Liver (tissue), 9 donors: ENCODE measurements around the gene EIF4E2. TPM values are rescaled to one million over a fixed set of nuclear protein-coding genes. Genes with fewer than 3 reads are reported as not detected.

Experiments used
- DNase-seq: peaks from one replicate; pipeline ENCODE4 v3.0.0-alpha.2; 2017; ENCODE audit warnings: low spot score
- H3K27ac ChIP-seq, 2 donors: one replicate each; pipeline ENCODE4 v1.7.0; 2013; ENCODE audit warnings: inconsistent platforms in 2 of 2, low read length in 2 of 2, control low read depth in 1 of 2, low read depth in 1 of 2, mild to moderate bottlenecking in 1 of 2
- H3K27me3 ChIP-seq, 4 donors: one replicate each; pipeline versions ENCODE4 v1.6.1 to v1.7.0; 2013; ENCODE audit warnings: low read length in 3 of 4, inconsistent platforms in 1 of 4, mild to moderate bottlenecking in 1 of 4, moderate library complexity in 1 of 4; ENCODE audit not compliant: control insufficient read depth in 4 of 4, insufficient read depth in 4 of 4
- H3K36me3 ChIP-seq, 4 donors: one replicate each; pipeline versions ENCODE4 v1.6.1 to v1.7.0; 2013; ENCODE audit warnings: low read length in 3 of 4, mild to moderate bottlenecking in 3 of 4, low read depth in 1 of 4, moderate library complexity in 1 of 4; ENCODE audit not compliant: control insufficient read depth in 4 of 4, insufficient read depth in 3 of 4
- H3K4me1 ChIP-seq, 4 donors: one replicate each; pipeline versions ENCODE4 v1.6.1 to v1.7.0; 2013; ENCODE audit warnings: low read length in 3 of 4, mild to moderate bottlenecking in 3 of 4, moderate library complexity in 1 of 4; ENCODE audit not compliant: control insufficient read depth in 4 of 4, insufficient read depth in 4 of 4
- H3K4me3 ChIP-seq, 3 donors: one replicate each; pipeline versions ENCODE4 v1.6.1 to v1.7.0; 2013; ENCODE audit warnings: low read length in 3 of 3, control low read depth in 1 of 3, low read depth in 1 of 3, mild to moderate bottlenecking in 1 of 3
- H3K9ac ChIP-seq, 2 donors: one replicate each; pipeline ENCODE4 v1.7.0; 2013; ENCODE audit warnings: low read length in 2 of 2, mild to moderate bottlenecking in 2 of 2, moderate library complexity in 2 of 2, control low read depth in 1 of 2, low read depth in 1 of 2
- H3K9me3 ChIP-seq, 4 donors: one replicate each; pipeline versions ENCODE4 v1.6.1 to v1.7.0; 2013; ENCODE audit warnings: low read length in 3 of 4; ENCODE audit not compliant: control insufficient read depth in 4 of 4
- ATF3 ChIP-seq: IDR thresholded peaks from 2 replicates; pipeline ENCODE4 v1.6.1; 2016; ENCODE audit warnings: antibody characterized with exemption
- CTCF ChIP-seq: fragments of 150-350 bp; IDR thresholded peaks from 2 replicates; pipeline ENCODE4 v1.5.1; 2017; ENCODE audit warnings: improper control_type of control experiment, low read depth, low read length; ENCODE audit not compliant: missing input control
- FOXA1 ChIP-seq: IDR thresholded peaks from 2 replicates; pipeline ENCODE4 v1.6.1; 2016; ENCODE audit warnings: antibody characterized with exemption
- FOXA2 ChIP-seq: IDR thresholded peaks from 2 replicates; pipeline ENCODE4 v1.6.1; 2016; ENCODE audit warnings: antibody characterized with exemption
- GABPA ChIP-seq, 2 donors: IDR thresholded peaks in 1 of 2; conservative IDR thresholded peaks in 1 of 2; 2 replicates each; pipeline ENCODE4 v1.6.1; 2016; ENCODE audit warnings: antibody characterized with exemption in 2 of 2, mild to moderate bottlenecking in 1 of 2, moderate library complexity in 1 of 2
- HNF4A ChIP-seq, 2 donors: conservative IDR thresholded peaks; 2 replicates each; pipeline ENCODE4 v1.6.1; 2016; ENCODE audit warnings: antibody characterized with exemption in 2 of 2, mild to moderate bottlenecking in 2 of 2
- HNF4G ChIP-seq: IDR thresholded peaks from 2 replicates; pipeline ENCODE4 v1.6.1; 2016; ENCODE audit warnings: antibody characterized with exemption
- MAX ChIP-seq: IDR thresholded peaks from 2 replicates; pipeline ENCODE4 v1.6.1; 2016; ENCODE audit warnings: antibody characterized with exemption
- NR2F2 ChIP-seq: IDR thresholded peaks from 2 replicates; pipeline ENCODE4 v1.6.1; 2016; ENCODE audit warnings: antibody characterized with exemption
- RAD21 ChIP-seq, 2 donors: IDR thresholded peaks; 2 replicates each; pipeline ENCODE4 v1.6.1; 2016; ENCODE audit warnings: antibody characterized with exemption in 2 of 2, mild to moderate bottlenecking in 2 of 2
- REST ChIP-seq: IDR thresholded peaks from 2 replicates; pipeline ENCODE4 v1.6.1; 2016; ENCODE audit warnings: antibody characterized with exemption, mild to moderate bottlenecking
- RXRA ChIP-seq, 2 donors: IDR thresholded peaks; 2 replicates each; pipeline ENCODE4 v1.6.1; 2017 to 2018; ENCODE audit warnings: antibody characterized with exemption in 2 of 2, mild to moderate bottlenecking in 1 of 2
- SP1 ChIP-seq: IDR thresholded peaks from 2 replicates; pipeline ENCODE4 v1.6.1; 2018; ENCODE audit warnings: antibody characterized with exemption, mild to moderate bottlenecking
- TAF1 ChIP-seq: conservative IDR thresholded peaks from 2 replicates; pipeline ENCODE4 v1.6.1; 2016; ENCODE audit warnings: antibody characterized with exemption, mild to moderate bottlenecking
- YY1 ChIP-seq: IDR thresholded peaks from 2 replicates; pipeline ENCODE4 v1.6.1; 2016; ENCODE audit warnings: antibody characterized with exemption, mild to moderate bottlenecking
- ZBTB33 ChIP-seq: IDR thresholded peaks from 2 replicates; pipeline ENCODE4 v1.6.1; 2016; ENCODE audit warnings: antibody characterized with exemption
- WGBS: extraction: QIAGEN DNeasy Blood & Tissue Kit; methylation state at CpG from one replicate; pipeline ENCODE4 v1.1.7; 2013; 5-methylcytosine and 5-hydroxymethylcytosine counted together
- polyA plus RNA-seq, 2 donors: library from polyadenylated mRNA; stranded (reverse) in 1 of 2; unstranded in 1 of 2; fragments of 200-250 nt in 1 of 2; fragments of >200 nt in 1 of 2; fragmentation: Nextera tagmentation in 1 of 2; extraction: Ambion mirVana in 1 of 2; gene quantifications; one replicate each; pipeline versions ENCODE4 v1.2.1 to v1.2.3, GENCODE V29; 2013 to 2015
- total RNA-seq, 2 donors: library from RNA; depleted of rRNA; stranded (reverse); fragments of >200 nt; gene quantifications; one replicate each; pipeline ENCODE4 v1.2.3, GENCODE V29; 2014
- donor health status: healthy.
- donor health status: healthy.
- donor health status: healthy.
- donor health status: healthy.
- donor health status: healthy.

The EIF4E2 gene
- total and polyA plus RNA-seq, 4 donors: 30.0 to 46.9 (median 45.4) TPM

GRCh38 chr2:232518844-232519243, 31.6 kb upstream of the EIF4E2 start (continued):
- no peak for TF ChIP-seq SP1
- no peak for TF ChIP-seq RAD21 (IDR thresholded peaks at IDR 0.05)

- WGBS: 75% methylated on average over 19 of the region's 19 CpGs
These were observed 30.7 kb upstream of the EIF4E2 start, which contains the start of gene PRSS56 for GRCh38 chr2:232519581-232520438. PRSS56 (plus strand) TSS chr2:232520388; CDS start chr2:232520599, 211 bp downstream.

More at GRCh38 chr2:232519581-232520438, 30.7 kb upstream of the EIF4E2 start, which contains the start of gene PRSS56:
- Histone ChIP-seq H3K9ac (no peak within 1 kb of the TSS), H3K4me1 (peaks cover 7 to 22% (median 13%) of the 10 kb centered on the region in 4 donors), H3K27ac (no peak within 1 kb of the TSS), H3K27me3 (peaks cover 0 to 8% (median 5%) of the 10 kb centered on the region in 4 donors), H3K36me3 (no peaks in the 10 kb centered on the region), H3K9me3 (no peaks in the 10 kb centered on the region), H3K4me3 (no peak within 1 kb of the TSS)
- DNase-seq: no peak
- TF ChIP-seq GABPA (IDR thresholded peaks at IDR 0.05 in 1 of 2, conservative IDR thresholded peaks at IDR 0.05 in 1 of 2) (no peak), ZBTB33 (no peak), HNF4A (conservative IDR thresholded peaks at IDR 0.05) (no peak), REST (no peak), YY1 (no peak), FOXA2 (no peak), SP1 (no peak), ATF3 (no peak), HNF4G (no peak), NR2F2 (no peak), TAF1 (no peak), RXRA (IDR thresholded peaks at IDR 0.05) (no peak), MAX (no peak), CTCF (no peak), FOXA1 (no peak)
